Measurements from ENCODE around the gene HGFAC. TPM values are rescaled to one million over a fixed set of nuclear protein-coding genes. Genes with fewer than 3 reads are reported as not detected.

HGFAC gene
- total and polyA plus RNA-seq, 2 experiments from 2014 or later: 0.87 to 1.7 TPM

DNA sequence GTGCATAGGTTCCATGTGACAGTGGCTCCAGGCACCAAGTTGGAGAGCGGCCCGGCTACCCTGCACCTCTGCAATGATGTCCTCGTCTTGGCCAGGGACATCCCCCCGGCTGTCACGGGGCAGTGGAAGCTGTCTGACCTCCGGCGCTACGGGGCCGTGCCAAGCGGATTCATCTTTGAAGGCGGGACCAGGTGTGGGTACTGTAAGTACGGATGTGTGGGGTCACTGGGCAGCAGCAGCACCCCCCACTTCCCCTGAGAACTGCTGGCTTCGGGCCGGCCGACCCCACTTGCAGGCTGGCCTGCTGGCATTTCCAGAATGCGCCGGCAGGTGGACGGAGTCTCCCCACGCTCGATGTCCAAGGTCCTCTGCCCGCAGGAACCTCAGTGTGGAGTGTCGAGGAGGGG lies 34.6 kb downstream of the HGFAC start:
- no peaks in the 10 kb centered on the region for H3K36me3 ChIP-seq (replicated peaks; ENCODE audit: insufficient read depth, low read depth)
- H3K9me3 ChIP-seq (ENCODE audit: low read depth): no peaks in the 10 kb centered on the region
- H3K27me3 ChIP-seq: peaks cover 7% of the 10 kb centered on the region
- DNase-seq (ENCODE audit: low spot score): no peak
- 92% methylated on average over 22 of the region's 22 CpGs for WGBS (ENCODE audit: low lambda C conversion rate, missing lambda C conversion rate)
- no peaks in the 10 kb centered on the region for H3K9me2 ChIP-seq (replicated peaks; ENCODE audit: insufficient read depth)
- no peak overlapping the region for H3K4me3 ChIP-seq
- H3K27ac ChIP-seq: no peak overlapping the region
- no peak for TF ChIP-seq EZH2 (IDR thresholded peaks at IDR 0.05; ENCODE audit: borderline replicate concordance)
- TF ChIP-seq EZH2phosphoT487 (IDR thresholded peaks at IDR 0.05; ENCODE audit: low read depth, severe bottlenecking, unreplicated experiment): no peak
- no peak for TF ChIP-seq CTCF (IDR thresholded peaks at IDR 0.05; ENCODE audit: poor library complexity)
- no peak overlapping the region for H2AFZ ChIP-seq
- no peaks in the 10 kb centered on the region for H3K79me2 ChIP-seq
- no peaks in the 10 kb centered on the region for H4K20me1 ChIP-seq (ENCODE audit: insufficient read depth, poor library complexity, severe bottlenecking)
- H3K4me1 ChIP-seq (ENCODE audit: insufficient read depth): no peaks in the 10 kb centered on the region
- H3K4me2 ChIP-seq: no peak overlapping the region

GRCh38 chr4:3476936-3477749 lies 35.4 kb downstream of the HGFAC start:
- Histone ChIP-seq H3K4me1 (ENCODE audit: insufficient read depth) (no peaks in the 10 kb centered on the region), H3K27me3 (peaks cover 4% of the 10 kb centered on the region), H3K4me3 (no peak overlapping the region), H3K4me2 (no peak overlapping the region), H3K9me2 (replicated peaks; ENCODE audit: insufficient read depth) (no peaks in the 10 kb centered on the region), H3K36me3 (replicated peaks; ENCODE audit: insufficient read depth, low read depth) (no peaks in the 10 kb centered on the region), H4K20me1 (ENCODE audit: insufficient read depth, poor library complexity, severe bottlenecking) (no peaks in the 10 kb centered on the region), H3K27ac (no peak overlapping the region), H3K79me2 (no peaks in the 10 kb centered on the region), H3K9me3 (ENCODE audit: low read depth) (no peaks in the 10 kb centered on the region), H2AFZ (no peak overlapping the region)
- TF ChIP-seq EZH2 (IDR thresholded peaks at IDR 0.05; ENCODE audit: borderline replicate concordance): no peak
- no peak for TF ChIP-seq CTCF (IDR thresholded peaks at IDR 0.05; ENCODE audit: poor library complexity)
- TF ChIP-seq EZH2phosphoT487 (IDR thresholded peaks at IDR 0.05; ENCODE audit: low read depth, severe bottlenecking, unreplicated experiment): no peak
- 95% methylated on average over 25 of the region's 27 CpGs for WGBS (ENCODE audit: low lambda C conversion rate, missing lambda C conversion rate)
- no peak for DNase-seq (ENCODE audit: low spot score)

DNA sequence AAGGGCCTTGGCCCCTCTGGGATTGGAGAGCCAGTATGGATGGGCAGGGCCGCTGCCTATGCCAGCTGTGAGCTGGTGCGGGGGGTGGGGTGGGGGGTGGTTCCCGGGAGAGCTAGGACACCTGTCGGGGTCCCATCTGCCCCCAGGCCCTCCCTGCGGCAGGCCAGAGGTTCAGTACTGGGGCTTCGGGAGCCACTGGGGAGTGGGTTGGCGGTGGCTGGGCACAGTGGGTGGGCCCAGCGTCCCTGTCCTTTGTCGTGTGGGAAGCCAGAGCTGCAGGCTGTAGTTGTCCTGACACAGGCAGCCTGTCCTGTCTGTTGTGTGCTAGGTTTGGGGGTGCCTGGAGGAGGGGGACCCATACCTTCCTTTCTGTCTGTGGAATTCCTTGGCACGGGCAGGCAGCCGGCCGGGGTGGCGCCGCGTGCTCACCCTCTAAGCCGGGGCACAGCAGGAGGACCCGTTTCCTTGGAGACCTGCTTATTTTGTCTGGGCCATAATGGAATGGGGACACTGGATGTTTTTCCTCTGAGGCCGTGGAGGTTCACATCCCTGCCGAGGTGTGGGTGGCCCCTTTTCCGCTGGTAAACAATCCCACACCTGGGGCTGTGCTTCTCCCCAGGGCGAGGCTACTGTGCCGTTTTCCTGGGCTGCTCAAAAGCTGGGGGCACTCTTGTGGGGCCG lies 36.1 kb downstream of the HGFAC start:
- no peaks in the 10 kb centered on the region for H3K79me2 ChIP-seq
- H3K36me3 ChIP-seq (replicated peaks; ENCODE audit: insufficient read depth, low read depth): no peaks in the 10 kb centered on the region
- no peak for TF ChIP-seq EZH2 (IDR thresholded peaks at IDR 0.05; ENCODE audit: borderline replicate concordance)
- TF ChIP-seq CTCF (IDR thresholded peaks at IDR 0.05; ENCODE audit: poor library complexity): no peak
- no peak for TF ChIP-seq EZH2phosphoT487 (IDR thresholded peaks at IDR 0.05; ENCODE audit: low read depth, severe bottlenecking, unreplicated experiment)
- WGBS (ENCODE audit: low lambda C conversion rate, missing lambda C conversion rate): 55% methylated on average over 17 of the region's 23 CpGs
- H4K20me1 ChIP-seq (ENCODE audit: insufficient read depth, poor library complexity, severe bottlenecking): no peaks in the 10 kb centered on the region
- no peak overlapping the region for H3K4me2 ChIP-seq
- no peak overlapping the region for H2AFZ ChIP-seq
- no peaks in the 10 kb centered on the region for H3K9me3 ChIP-seq (ENCODE audit: low read depth)
- no peak for DNase-seq (ENCODE audit: low spot score)
- no peak overlapping the region for H3K27ac ChIP-seq
- no peaks in the 10 kb centered on the region for H3K9me2 ChIP-seq (replicated peaks; ENCODE audit: insufficient read depth)
- H3K4me1 ChIP-seq (ENCODE audit: insufficient read depth): no peaks in the 10 kb centered on the region
- H3K4me3 ChIP-seq: no peak overlapping the region
- peaks cover 4% of the 10 kb centered on the region for H3K27me3 ChIP-seq

All from hepatocyte (in vitro differentiated cells).